Stimulated activated CD8-positive, alpha-beta memory T cell treated with anti-CD3 and anti-CD28 coated beads, Interleukin-7, amount 100 ng/mL, for 48 hours (primary cell): ENCODE data around the gene SPAG9.
"Not testable (repeated sequence)": the region's sequence is repeated elsewhere in the genome, so short reads cannot be mapped to it uniquely, and the experiment has no call there.

ENCODE experiments used
- DNase-seq, 2 donors: peaks; one replicate each; pipeline ENCODE4 v3.0.0-alpha.2; 2020; ENCODE audit warnings: low read depth in 1 of 2; ENCODE audit errors: extremely low read depth in 1 of 2

Gene SPAG9

DNA sequence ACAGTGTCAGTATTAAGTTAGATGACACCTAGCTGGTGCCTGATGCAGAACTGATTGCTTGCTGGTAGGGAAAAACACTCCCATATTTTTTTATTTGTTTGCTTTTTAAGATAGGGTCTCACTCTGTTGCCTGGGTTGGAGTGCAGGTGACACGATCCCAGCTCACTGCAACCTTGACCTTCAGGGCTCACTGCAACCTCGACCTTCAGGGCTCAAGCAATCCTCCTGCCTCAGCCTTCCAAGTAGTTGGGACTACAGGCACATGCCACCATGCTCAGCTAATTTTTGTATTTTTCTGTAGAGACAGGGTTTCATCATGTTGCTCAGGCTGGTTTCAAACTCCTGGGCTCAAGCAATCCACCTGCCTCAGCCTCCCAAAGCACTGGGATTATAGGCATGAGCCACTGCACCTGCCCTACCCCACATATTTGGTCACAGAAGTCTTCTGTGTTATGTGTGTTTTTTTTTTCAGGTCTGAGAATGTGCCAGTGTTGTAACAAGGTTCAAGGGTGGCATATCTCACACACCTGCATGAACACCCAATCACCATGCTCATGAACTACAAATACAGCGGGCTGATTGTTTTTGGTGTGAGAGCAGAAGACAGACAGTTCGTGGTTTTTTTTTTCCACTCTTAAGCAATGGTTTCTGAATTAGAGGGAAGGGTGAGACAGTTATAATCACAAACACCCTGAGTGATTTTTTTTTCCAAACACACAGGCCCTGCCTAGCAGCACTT is 22.8 kb downstream of the SPAG9 start:
- DNase-seq = no peak

DNA sequence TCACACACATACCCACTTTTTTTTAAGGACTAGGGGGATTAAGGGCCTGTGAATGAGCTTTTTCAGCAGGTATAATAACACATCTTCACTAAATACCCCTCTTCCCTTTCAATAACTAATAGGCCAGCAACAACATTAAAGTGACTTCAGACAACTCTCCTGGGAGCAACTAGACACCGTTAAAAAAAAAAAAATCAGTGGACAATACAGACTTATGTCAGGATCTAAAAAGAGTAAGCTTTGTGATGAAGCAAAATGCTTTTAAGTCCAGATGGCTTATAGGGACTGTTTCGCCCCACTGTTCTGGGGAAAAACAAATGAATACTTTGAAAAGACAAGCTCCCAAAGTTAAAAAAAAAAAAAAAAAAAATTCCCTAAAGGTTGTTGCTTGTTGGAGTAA is 29.0 kb downstream of the SPAG9 start:
- DNase-seq = no peak

DNA sequence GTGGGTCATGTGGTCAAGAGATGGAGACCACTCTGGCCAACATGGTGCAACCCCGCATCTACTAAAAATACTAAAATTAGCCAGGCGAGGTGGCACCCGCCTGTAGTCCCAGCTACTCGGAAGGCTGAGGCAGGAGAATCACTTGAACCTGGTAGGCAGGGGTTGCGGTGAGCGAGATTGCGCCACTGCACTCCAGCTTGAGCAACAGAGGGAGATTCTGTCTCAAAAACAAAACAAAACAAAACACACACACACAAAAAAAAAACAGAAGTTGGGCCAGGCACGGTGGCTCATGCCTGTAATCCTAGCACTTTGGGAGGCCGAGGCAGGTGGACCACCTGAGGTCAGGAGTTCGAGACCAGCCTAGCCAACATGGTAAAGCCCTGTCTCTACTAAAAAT is 31.8 kb downstream of the SPAG9 start:
- not testable (repeated sequence) for DNase-seq

DNA sequence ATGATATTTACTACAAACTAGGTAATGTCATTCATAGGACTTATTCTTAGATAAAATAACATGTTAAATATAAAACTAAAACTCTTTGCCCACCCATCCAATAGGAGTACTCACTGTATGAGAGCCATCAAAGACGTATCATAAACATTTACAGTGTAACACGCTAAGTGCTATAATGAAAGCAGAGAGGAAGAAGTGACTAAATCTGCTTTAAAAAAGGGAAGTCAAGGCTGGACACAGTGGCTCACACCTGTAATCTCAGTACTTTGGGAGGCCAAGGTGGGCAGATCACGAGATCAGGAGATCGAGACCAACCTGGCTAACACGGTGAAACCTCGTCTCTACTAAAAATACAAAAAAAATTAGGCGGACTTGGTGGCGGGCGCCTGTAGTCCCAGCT is 32.4 kb downstream of the SPAG9 start:
- DNase-seq = no peak

DNA sequence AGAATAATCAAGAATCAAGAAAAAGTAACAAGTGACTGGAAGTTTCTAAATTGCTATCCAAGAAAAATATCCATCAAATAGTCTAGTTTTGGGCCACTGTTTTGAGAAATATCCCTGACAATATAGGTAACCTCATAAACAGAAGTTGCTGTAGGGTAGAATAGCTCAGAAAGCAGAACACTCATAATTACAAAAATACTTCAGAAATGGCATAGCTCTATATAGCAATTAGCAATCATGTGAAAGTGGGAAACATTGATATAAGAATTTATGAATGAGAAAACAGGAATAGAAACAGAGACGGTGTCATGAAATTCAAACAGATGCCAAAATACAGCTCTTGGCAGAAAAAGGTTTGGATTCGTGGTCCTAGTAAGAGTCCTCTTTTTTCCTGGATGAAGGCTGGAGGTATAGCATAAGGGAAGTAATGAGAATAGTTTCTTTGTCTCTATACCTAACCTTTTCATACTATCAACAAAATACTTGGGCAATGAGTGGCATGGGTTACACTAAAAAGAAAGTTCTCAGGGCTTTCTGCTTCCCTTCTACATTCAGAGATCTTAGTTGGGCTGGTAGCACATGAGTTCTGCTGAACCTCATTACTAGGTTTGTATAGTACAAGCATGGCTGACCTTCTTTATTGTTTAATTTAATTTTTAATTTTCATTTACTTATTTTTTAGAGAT is 33.5 kb downstream of the SPAG9 start:
- no peak for DNase-seq

DNA sequence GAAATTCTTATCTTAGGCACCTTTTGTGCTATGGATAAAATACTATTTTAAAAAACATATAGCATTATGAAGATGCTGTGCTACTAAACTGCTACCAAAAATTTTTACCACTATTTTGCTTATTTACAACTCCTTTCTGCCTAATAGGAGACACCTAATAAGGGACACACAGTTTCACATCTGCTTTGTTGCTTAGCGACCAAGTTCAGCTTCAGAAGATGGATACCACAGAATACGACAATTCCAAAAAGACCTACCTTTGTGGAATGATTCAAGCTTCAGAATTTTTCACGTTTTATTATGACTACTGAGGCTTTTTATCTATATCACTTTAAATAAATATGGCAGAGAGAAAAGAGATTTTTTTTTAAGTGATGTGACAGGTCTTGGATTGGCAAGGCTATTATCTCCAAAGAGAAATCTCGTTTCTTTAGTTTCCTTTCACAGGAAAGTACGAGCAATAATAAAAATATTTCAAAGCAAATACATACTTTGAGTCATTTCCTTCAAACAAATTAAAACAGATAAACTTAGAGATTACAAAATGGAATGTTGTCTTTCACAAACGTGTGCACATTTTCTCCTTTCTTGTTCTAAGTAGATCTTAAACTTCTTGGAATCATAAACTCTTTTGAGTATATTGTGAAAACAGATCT is 35.4 kb downstream of the SPAG9 start:
- no peak for DNase-seq

DNA sequence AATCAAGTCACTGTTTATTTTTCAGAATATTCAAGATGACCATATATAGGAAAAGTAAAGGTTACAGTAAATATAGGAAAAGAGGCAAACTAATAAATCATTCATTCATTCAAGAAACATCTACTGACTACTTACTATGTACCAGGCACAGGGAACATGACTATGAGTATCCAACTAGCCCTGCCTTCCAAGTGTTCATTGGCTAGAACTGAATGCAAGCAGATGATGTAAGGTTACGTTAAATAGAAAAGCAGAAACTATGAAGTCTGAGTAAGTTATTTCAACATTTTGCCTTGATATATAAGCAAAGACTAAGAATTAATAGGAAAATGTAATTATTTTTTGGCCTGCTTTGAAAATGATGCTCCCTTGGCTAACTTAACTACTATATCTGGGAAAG is 36.7 kb downstream of the SPAG9 start:
- DNase-seq = no peak

DNA sequence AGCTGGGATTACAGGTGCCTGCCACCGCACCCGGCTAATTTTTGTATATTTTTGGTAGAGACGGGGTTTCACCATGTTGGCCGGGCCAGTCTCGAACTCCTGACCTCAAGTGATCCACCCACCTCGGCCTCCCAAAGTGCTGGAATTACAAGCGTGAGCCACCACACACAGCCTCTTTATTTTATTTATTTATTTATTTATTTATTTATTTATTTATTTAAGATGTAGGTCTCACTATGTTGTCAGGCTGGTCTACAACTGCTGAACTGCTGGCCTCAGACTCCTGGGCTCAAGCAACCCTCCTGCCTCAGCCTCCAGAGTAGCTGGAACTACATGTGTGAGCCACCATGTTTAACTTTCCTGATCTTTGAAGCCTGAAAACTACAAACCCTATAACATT is 37.3 kb downstream of the SPAG9 start:
- not testable (repeated sequence) for DNase-seq

DNA sequence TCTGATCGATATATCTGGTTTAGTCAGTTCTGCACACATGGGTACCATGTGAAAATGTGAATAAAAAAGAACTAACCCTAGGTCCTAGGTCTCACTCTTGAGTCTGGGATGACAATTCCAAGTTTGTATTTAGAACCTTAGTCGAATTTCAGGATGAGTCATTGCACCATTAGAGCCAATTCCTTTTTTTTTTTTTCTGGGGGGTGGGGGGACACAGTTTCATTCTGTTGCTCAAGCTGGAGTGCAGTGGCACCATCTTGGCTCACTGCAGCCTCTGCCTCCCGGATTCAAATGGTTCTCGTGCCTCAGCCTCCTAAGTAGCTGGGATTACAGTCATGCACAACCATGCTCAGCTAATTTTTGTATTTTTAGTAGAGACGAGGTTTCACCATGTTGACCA is 41.6 kb downstream of the SPAG9 start:
- no peak for DNase-seq

DNA sequence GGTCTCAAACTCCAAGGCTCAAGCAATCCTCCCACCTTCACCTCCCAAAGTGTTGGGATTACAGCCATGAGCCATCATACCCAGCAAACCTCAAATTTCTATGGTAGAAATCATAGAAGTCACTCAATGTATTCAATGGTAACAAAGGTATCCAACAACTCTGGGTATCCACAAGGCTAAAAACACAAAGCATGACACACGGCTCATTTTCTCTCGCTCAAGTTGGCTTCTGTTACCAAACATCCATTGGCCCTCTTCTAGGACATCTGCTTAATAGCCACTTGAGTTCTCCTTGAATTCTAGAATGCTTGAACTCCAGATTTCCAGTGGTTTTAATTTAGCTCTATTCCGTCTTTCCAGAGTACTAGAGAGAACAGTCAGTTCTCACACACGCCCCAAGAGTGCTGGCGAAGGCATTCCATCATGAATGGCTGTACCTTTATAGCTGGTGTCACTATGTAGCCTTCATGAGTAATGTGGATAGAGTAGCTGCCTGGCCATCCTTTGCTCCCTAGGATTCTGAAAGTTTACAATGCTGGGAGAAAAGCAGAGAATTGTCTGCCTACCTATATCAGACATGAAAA is 42.6 kb downstream of the SPAG9 start:
- DNase-seq = no peak

DNA sequence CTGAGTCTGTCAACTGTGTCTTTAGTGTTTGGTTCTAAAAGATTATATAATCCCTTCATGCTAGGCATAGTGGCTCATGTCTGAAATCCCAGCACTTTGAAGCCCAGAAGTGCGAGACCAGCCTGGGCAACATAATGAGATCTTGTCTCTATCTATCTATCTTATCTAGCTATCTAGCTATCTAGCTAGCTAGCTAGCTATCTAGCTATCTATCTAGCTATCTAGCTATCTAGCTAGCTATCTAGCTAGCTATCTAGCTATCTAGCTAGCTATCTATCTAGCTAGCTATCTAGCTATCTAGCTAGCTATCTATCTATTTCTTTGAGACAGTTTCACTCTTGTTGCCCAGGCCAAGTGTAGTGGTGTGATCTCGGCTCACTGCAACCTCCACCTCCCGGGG is 43.8 kb downstream of the SPAG9 start:
- no peak for DNase-seq

DNA sequence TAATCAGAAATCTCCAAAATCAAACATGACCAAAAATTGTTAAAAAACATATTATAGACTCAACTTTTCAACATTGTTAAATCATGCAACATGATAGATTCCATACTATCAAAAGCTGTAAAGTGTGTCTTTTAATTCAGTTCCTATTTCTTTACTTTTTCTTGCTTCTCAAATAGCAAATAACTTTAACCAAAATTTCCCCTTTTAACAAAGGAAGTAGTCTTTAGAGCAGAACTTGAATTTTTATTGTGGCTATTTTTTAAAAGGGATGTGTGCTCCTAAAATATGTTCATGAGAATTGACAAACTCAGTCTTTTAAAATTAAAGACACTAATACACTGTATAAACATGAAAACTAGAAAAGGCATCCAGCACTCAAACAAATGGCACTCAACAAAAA is 49.1 kb downstream of the SPAG9 start:
- DNase-seq = no peak

DNA sequence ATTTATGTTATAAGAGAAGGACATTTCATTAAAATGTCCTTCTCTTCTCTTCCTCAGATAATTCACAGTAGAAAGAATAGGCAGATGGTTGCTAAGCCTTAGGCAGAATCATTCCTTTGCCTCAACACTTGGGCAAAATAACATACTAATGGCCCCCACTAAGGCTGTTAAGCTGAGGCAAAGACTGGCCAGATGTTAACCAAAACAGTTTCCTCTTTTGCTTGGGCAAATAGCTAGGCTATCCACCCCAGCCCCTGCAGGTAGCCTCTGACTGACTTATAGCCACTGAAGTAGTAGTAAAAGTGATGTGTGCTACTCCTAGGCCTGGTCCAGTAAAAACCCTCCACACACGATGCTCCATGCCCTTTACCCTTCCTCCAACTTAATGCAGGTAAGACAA is 55.2 kb downstream of the SPAG9 start:
- DNase-seq = no peak

DNA sequence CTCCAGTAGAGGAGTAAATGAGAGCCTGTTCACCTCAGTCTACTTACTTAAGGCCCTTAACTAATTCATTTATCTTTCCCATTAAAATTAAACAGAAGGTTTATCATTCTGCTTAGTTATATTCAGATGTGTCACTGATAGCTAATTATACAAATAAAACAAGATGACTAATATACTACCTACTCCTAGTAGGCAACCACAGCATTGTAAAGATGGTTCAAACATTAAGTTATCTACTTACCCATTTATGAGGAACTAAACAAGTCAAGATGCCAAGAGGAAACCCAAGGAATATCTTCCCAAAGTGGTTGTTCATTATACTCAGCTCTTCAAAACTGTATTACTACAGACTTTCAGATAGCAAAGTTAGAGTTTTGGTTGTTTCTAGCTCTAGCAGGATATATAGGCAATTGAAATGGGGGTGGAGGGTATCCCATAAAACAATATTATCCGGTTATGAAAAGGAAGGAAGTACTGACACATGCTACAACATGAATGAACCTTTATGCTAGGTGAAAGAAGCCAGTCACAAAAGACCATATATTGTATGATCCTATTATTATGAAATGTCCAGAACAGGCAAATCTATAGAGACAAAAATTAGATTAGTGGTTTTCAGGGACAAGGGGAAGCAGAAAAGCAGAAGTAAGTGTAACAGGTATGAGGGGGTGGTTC is 56.5 kb downstream of the SPAG9 start:
- DNase-seq = no peak

DNA sequence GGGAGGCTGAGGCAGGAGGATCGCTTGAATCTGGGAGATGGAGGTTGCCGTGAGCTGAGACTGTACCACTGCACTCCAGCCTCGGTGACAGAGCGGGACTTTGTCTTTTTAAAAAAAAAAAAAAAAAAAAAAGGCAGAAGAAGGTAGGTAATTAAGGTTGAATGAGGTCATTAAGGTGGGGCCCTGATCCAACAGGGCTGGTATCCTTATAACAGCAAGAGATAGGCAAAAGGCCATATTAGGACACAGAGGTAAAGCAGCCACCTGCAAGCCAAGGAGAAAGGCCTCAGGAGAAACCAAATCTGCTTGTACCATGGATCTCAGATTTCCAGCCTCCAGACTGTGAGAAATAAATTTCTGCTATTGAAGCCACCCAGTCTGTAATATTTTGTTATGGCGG is 60.3 kb downstream of the SPAG9 start:
- DNase-seq = no peak

DNA sequence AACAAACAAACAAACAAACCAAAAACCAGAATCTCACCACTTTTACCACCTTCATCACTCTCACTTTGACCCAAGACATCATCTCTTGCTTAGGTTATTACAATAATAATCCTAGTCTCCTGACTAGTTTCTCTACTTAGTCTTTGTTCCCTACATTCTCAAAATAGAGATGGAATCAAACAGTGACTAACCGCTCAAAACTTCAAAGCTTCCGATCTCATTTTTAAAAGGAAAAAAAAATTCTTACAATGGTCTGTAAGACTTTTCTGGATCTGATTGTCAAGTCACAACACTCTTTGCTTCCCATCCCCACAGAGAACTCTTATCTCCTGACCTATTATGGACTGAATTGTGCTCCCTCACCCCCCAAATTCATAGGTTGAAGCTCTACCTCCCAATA is 60.9 kb downstream of the SPAG9 start:
- no peak for DNase-seq

DNA sequence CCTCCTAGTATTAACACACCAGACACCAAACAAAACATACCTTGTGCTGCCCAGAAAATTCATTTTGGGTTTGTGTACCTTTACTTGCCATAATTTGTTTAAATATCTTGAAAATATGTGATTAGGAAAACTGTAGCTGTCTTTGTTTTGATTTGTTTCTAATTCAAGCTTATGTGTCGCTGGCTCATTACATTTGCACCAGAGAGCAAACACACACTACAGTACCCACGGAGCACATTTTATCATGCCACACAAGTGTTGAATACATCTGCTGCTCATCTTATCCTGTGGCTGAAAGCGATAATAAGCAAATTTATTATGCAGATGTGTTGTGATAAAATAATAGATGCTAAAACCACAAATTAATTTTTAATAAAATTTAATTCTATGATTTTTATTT is 63.1 kb downstream of the SPAG9 start:
- DNase-seq = no peak

DNA sequence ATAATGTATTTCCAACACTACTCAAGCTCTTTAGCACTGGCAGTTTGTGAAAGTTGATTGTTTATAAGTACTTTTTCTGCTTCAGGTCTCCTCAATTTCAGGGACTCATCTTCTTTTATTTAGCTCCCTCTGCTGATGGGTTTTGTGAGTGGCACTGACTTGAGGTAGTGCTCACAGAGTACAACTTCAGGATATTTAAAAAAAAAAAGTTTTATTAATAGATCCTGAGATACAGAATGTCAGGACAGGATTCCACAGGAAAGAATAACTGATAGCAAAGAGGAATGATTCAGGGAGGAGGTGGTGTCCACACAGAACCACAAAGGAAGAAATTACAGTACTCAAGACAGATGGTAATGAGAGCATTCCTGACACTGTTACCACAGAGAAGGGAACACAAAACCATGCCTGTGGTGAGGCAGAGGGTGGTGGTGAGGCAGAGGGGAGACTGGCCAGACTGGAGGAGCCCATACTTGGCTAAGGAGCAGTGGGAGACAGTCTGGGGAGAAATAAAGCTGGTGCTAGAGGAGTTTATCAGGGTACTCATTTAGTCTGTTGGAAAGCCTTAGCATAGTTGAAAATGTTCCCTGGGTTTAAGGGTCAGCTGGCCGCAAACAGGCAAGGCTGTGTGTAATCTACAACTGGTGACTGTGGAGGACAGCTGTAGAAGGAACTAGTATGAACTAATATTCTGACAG is 63.7 kb downstream of the SPAG9 start:
- DNase-seq = no peak

DNA sequence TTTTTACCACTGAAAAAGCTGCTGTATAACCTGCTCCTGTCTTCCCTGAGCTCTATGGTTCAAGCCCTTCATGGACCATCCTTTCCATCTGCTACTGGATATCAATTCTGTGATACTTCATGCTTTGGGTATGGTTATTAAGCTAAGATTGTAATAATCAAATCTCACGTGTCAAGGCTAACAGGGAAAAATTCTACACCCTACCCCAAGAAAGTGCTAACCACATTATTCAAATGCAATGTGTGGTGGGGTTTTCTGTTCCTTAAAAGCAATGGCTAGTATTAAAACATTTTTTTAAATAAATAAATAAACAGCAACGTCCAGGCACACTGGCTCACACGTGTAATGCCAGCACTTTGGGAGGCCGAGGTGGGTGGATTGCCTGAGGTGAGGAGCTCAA is 65.9 kb downstream of the SPAG9 start:
- DNase-seq = no peak

DNA sequence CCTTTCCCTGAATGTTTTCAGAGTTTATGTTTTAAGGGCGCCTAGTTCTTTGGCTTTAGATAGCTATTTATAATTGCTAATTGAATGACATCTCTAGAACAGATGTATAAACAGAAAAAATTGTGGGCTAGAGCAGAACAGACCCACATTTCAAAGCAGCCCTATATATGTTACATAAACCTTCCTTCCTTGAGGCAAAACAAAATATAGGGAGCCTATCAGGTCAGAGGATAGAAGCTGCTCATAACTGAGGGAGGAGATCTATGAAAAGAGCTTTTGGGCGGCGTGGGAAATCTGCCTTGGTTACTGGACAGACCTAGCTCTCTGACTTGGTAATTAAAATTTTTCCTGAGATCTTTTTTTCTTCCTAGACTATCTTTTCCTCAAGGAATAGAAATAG is 68.4 kb downstream of the SPAG9 start:
- DNase-seq = no peak
